K562 treated with DMSO at 1 percent for 48 hours (cell line): ENCODE measurements around the gene GKN1. TPM values are rescaled to one million over a fixed set of nuclear protein-coding genes. Genes with fewer than 3 reads are reported as not detected.

Experiments used
- total RNA-seq: library from RNA; unstranded; fragments of 300-600 nt; gene quantifications from 2 replicates; pipeline ENCODE4 v1.2.3, GENCODE V29; 2022; ENCODE audit warnings: low replicate concordance; ENCODE audit errors: extremely low read depth

Gene GKN1, protein sequence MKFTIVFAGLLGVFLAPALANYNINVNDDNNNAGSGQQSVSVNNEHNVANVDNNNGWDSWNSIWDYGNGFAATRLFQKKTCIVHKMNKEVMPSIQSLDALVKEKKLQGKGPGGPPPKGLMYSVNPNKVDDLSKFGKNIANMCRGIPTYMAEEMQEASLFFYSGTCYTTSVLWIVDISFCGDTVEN
- not detected in 2 replicates for total RNA-seq

GRCh38 chr2:68974251-68974650 lies at the start of gene GKN1:
Gene GKN1 (plus strand): TSS chr2:68974636. CDS start chr2:68974678, 42 bp downstream.

GRCh38 chr2:68952887-68953521 lies 21.4 kb upstream of the GKN1 start, which contains the start of gene GKN2:
Gene GKN2 (minus strand): TSS chr2:68952893. CDS start chr2:68952861, 32 bp downstream.

DNA sequence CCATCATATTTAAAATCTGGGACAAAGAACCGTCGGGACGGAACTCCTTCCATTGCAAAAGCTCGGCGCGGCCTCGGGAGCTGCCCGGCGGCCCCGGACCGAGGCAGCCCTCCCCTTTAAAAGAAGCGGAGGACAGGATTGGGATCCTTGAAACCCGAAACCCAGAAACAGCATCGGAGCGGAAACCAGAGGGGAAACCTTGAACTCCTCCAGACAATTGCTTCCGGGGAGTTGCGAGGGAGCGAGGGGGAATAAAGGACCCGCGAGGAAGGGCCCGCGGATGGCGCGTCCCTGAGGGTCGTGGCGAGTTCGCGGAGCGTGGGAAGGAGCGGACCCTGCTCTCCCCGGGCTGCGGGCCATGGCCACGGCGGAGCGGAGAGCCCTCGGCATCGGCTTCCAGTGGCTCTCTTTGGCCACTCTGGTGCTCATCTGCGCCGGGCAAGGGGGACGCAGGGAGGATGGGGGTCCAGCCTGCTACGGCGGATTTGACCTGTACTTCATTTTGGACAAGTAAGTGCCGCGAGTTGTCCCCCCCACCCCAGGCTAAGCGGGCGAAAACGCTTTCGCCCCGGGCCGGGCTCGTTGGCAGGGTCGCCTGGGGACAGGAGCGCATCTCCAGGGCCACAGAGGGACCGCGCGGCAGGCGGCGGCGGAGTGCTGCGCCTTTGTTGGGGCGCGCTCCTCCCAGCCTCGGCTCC lies 38.9 kb downstream of the GKN1 start, which contains the start of gene ANTXR1:
Gene ANTXR1 (plus strand): TSS at position 38 of the 698 bp plus-strand sequence. CDS start 321 bp downstream, at position 359.

Other genes with a start within 250 kb of the GKN1 start
- gene ARHGAP25, start 239.8 kb upstream of the GKN1 start, total RNA-seq = not detected in 2 replicates
- gene BMP10, start 103.2 kb upstream of the GKN1 start, total RNA-seq = not detected in 2 replicates
- gene GKN2, start 21.7 kb upstream of the GKN1 start, total RNA-seq = not detected in 2 replicates
- gene ANTXR1, start 38.5 kb downstream of the GKN1 start, total RNA-seq = not detected in 2 replicates